Hepatic stellate cell (primary cell): ENCODE measurements around the gene SLAIN1.

ENCODE experiments used
- DNase-seq: peaks from one replicate; pipeline ENCODE4 v3.0.0; 2011; ENCODE audit warnings: low spot score

SLAIN1 gene

DNA sequence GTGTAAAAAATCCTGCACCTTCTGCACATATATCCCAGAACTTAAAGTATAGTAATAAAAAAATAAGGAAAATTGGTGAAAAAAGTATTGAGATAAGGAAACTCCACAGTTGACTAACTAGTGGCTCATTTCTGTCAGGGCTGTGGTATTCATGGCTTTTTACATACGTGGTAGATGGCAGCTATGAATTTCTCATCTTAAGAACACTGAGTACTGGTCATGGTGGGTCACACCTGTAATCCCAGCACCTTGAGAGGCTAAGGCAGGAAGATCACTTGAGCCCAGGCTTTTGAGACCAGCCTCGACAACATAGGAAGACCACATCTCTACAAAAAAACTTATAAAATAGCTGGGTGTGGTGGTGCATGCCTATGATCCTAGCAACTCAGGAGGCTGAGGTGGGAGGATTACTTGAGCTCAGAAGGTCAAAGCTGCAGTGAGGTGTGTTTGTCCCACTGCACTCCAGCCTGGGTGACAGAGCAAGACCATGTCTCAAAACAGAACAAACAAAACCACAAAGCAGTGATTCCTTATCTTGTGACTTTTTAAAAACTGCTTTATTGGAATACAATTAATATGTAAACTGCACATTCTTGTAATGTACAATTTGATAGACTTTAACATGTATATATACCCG is 16.8 kb downstream of the SLAIN1 start:
- DNase-seq, result no peak

DNA sequence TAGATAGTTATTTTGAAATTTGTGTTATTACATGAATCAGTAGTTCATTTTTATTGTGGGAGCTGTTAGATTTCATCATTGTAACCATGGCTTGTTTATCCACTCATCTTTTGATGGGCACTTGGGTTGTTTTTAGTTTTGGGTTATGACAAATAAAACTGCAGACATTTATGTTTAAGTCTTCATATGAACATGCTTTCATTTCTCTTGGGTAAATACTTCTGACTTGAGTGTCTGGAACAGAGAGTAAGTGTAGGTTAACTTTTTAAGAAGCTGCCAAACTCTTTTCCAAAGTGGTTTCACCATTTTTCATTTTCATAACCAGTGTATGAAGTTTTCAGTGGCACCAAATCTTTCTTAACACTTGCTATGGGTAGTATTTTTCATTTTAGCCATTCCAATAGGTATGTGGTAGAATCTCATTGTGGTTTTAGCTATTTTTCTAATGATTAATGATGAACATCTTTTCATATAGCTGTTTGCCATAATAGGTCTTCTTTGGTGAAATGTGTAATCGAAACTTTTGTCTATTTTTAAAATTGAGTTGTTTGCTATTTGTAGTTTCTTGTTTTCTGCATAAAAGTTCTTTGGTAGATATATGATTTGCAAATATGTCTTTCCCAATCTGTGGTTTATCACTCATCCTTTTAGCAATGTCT is 17.9 kb downstream of the SLAIN1 start:
- no peak for DNase-seq

DNA sequence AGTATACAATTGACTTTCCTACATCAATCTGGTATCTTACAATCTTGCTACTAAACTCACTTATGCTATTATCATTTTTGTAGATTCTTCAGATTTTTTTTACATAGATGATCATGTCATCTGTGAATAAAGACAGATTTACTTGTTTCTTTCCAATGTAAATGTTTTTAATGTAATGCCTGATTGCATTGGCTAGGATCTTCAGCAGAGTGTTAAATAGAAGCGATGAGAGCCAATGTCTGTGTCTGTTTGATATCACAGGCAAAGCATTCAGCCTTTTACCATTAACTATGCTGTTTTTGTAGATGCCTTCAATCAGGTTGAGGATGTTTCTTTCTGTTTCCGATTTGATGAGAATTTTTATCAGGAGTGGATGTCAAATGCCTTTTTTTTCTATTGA is 19.2 kb downstream of the SLAIN1 start:
- DNase-seq, result no peak

DNA sequence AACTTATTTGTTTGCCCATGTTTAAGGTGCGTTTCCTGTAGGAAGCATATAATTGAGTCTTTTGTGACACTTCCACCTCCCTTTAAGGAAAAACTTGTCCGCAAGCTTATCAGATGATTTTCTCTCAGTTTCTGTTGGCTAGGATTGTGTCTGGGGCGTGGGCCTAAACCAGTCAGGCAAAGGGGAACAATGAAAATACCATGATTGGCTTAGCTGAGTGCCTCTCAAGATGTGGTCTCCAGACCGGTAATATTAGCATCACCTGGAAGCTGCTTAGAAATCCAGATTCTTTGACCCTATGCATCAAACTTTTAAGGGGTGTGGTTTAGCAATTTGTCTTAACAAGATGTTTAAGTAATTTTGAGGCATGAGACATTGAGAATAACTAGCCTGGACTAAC is 20.0 kb downstream of the SLAIN1 start:
- DNase-seq, result no peak

DNA sequence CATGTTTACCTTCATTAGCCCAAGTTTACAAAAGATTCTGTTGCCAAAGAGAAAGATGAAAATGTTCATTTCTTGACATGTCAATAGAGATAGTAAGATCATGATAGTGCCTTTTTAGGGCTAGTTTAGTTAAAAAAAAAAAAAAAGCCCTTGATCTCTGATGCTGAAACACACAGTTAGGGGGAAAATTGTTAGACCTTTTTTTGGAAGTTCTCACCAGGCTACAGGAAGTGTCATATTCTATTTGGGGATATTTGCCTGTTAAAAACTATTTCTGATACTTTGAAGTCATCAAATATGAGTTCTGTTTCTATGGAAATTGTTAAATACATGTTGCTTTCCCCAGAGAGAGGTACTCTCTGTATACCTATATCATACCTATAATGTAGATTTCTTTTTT is 21.6 kb downstream of the SLAIN1 start:
- no peak for DNase-seq

DNA sequence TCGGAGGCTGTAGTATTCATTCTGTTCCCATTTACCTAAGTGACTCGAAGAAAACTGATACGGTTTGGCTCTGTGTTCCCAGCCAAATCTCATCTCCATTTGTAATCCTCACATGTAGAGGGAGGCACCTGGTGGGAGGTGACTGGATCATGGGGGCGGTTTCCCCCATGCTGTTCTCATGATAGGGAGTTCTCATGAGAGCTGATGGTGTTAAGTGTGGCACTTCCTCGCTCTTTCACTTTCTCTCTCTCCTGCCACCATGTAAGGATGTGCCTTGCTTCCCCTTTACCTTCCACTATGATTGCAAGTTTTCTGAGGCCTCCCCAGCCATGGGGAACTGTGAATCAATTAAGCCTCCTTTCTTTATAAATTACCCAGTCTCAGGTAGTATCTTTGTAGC is 23.5 kb downstream of the SLAIN1 start:
- DNase-seq, result no peak

DNA sequence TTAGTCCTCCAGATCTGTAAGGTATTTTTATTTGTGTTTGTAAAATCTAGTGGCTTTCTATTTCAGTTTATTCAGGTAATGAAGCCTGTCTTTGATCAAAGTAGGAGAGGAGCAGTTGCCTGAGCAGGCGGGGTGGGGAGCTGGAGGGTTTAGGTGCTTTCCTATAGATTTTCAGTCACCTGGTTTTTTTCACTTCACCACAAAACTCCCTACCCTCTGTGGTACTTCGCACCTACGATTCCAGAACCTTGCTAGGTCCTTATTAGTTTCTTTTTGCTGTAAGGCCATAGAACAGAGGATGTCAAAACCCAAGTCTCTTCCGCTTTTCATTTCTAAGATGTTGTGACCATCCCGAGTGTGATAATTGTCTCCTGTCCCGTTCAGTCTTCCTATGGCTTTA is 26.6 kb downstream of the SLAIN1 start:
- no peak for DNase-seq

DNA sequence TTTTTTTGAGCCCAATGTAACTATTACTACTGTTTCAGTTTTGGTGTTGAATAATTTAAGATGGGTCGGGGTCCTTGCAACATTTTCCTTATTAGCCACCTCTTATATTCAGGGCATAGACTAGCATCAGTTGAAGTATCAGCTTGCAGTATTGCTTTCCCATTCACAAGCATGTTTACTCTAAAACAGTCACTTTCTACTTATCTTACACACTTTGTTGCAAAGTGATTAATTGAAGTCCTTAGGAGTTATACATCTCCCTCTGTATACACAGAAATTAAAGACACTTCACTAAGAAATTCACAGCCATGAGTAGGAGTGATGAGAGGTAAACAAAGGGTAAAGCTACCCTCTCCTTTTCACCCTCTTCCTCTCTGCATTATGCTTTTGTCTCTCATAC is 27.6 kb downstream of the SLAIN1 start:
- DNase-seq, result no peak

DNA sequence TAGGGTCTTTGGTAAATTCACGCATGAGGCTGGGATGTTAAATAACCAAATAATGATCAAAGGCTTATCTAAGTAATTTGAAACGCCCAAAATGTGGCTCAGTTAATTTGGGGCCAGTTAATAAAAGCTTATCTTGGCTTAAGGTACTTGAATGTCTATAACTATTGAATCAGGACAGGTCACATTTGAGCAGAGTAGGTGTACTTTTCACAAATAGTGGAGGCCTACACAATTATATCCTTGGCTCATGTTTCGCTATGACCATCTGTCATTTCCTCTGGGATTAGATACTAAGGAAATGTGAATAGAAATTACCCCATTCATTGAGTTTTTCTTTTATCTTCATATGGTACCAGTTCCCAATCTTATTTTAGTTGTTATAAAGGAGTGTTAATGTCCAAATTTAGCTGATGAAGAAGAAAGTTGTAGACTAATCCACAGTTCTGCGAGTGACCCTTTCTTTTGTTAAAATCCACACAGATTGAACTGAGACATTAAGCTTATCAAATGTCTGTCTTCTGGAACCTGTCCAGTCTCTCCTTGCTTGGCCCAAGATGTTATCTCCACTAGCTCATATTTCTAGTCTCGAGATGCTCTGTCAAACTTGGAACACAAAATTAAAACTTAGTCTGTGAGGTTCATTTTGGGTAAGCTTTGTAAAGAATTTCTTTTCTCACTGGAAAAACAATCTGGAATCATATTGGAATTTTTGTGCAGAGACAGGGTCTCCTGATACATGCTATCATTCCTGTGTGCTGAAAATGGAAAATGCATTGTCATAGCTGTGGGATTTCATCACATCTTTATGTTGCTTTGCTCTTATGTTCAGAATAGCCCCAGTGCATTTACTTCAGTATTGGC is 31.0 kb downstream of the SLAIN1 start:
- DNase-seq, result no peak

DNA sequence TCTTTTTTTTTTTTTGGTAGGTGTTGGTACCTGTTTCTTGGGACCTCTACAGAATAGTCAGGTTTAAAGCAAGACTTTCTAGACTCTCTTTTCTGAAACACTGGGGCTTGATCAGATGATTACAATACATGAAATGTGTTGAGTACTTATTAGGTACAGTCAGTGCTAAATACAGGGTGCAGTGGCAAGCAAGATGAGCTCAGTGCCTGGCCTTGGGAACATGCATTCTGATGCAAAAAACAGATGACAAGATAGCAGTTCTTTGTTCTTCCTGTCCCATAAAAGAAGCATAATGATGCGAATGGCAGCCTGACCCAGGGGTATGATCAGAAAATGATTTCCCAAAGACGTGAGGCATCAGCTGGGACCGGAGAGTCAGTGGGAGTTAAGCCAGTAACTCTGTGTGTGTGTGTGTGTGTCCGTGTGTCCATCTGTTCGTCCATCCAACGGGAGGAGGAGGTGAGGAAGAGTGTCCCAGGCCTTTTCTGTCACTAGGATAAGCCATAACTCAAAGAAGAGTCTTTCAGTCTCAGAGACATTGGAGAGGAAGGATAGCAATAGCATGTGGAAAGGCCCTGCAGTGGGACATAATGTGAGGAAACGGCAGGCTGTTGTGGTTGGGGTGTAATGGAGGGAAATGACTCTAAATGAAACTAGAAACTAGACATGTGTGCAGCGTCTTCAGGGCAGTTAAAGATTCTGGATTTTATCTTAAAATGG is 32.2 kb downstream of the SLAIN1 start:
- DNase-seq, result no peak

DNA sequence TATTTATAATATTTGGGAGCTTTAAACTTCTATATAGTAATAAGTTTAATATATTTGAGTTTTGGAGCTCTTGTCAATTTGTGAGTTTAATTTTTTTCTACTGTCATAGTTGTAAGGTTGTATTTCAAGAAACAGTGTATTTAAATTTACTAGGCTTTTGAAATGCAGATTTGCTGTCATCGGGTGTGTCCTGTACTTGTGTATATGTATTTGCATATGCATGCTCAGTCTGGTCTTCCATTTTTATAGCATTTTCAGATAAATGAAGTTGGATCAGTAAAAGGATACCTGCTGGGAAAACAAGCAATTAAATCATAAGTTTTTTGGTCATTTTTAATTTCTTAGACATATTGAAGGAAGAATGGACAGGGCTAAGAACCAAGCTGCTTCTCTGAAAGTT is 33.1 kb downstream of the SLAIN1 start:
- no peak for DNase-seq

DNA sequence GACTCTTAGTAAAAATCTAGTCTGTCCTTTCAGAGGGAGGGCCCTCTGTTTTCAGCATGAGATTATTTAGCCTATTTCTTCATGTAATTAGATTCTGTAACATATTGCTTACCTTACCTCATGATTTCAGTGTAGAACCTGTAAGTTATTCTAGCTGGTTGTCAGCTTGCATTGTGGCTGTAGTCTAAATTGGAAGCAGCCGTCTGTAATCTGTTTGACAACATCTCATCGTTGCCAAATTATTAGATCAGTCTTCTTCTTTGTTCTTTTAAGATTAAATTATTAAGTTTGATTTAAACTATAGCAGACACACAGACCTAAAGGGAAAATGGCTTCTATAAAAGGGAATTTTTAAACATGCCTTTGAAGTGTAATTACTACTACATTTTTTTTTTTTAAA is 34.8 kb downstream of the SLAIN1 start:
- DNase-seq, result no peak

DNA sequence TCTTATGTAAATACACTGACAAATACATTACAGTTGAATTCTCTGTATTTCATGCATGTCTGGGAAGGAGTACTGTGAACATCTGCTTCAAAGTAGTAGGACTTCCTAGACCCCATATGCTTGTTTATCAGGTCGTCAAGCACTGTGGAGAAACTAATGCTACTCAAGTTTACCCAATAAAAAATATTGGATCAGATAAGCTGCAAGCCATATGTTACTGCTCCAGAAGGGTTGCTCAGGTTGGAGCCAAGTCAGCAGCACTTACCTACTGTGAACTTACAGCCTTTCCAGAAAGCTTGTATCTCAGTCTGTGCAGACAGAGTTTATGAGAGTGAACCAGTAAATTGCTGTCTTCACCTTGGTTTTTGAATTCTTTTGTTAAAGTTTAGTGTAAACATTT is 36.2 kb downstream of the SLAIN1 start:
- DNase-seq, result no peak

DNA sequence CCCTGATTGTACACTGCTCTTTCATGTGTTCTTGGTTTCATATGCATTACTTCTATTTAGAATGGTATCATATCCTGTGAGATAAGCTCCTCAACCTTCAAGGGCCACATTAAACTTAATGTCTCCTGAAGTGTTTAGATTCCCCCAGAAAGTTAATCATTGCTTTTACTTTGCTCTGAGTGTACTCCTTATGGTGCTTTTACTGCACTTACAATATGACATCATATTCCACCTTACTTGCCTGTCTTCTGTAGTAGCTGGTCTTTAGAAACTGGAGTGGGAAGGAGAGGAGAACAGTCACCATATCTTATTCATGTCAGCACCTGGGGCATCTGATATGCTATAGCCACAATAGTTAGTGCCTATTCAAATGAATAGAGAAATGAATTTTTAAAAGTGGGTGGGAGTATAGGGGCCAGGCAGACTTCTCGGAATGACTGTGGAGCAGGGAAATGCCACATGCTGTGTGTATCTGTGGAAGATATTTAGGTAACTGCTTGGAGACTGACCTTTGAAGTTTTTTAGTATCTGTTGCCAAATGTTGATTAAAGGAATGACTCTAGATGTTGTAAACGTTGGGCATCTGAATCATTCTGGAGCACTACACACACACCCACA is 40.2 kb downstream of the SLAIN1 start:
- no peak for DNase-seq

DNA sequence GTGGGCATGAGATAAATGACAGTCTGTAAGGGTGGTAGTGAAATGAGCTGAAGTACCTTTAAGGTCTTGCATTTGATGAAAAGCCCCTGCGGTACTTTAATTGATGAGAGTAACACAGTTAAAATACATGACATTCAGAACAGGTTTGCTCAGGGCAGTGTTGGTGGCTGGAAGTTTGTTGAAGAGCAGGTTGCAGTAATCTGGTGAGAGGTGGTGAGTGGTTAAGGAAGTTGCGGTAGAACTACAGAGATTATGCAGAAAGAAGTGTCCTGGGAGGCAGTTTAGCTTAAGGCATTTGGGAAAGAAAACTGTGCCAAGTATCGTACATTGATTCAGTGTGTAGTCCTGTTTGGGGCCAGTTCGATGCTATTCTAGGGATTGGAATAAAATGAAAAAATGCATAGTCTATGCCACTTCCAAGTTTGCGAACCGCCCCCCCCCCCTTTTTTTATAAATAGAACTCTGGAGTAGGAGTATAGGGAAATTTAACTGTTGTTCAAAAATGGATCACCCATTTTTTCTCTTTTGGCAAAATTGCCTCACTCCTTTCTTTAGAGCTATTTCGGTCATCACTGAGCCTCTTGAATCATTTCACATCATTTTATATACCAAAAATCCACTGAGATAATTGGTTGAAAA is 42.7 kb downstream of the SLAIN1 start:
- DNase-seq, result no peak

DNA sequence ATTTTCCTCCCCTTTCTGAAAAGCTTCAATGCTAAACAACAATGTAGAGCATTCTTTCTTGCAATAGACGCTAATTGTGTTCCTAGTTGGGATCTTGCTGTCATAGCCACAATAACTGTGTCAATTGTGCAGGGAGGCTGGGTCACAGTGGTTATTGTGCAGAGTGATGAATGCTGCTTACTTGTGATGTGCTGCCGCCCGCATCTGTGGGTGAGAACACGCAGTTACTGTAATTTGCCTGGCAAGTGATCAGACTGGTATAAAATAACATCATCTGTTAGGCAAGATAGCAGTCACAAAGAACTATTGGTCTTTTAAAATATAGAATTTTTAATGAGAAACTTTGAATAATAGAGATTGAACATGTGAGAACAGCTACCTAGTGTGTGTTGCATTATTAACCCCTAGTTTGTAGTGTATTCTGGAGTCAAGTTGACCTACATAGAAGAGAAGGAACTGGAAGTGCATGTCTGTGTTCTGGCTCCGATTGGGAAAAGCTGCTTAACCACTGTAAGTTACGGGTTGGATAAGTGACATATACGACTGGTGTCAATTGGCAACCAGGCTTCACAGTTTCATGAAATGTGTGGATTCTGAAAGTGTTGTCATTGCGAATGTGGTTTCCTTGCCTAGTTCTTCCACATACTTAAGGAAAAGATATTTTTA is 43.6 kb downstream of the SLAIN1 start:
- DNase-seq, result no peak

DNA sequence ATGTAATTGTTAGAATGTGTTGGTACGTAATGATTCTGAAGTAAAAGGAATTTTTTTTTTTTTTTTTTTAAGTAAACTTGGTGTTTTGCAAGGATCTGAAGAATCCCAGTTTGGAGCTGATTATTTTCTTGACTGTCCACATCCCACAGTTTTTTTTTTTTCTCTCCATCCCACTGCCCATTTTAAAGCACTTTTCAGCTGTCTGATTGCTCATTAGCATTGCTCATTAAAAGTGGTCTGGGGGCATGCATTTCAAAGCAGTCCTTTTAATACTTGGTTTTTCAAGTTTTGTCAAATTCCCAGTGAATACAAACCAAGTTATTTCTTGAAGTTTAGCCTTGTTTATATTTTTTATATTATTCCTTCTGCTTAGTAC is 44.1 kb downstream of the SLAIN1 start:
- DNase-seq, result no peak

DNA sequence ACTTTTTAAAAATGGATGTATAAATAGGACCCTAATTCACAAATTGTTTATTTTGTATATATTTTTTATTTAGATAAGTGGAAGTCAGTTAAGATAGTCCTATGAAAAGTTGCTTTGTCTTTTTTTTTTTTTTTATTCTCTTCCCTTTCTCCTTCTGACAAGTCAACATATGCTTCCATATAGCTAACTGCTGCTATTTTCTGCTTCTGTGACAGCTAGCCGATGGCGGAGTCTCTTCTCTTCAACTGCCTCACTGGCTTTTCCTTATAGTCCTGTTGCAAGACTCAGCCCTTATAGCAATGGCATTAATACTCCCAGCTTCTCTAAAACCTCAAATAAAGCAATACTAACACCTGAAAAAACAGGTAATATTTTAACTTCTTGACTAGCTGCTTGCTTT is 45.3 kb downstream of the SLAIN1 start:
- DNase-seq, result no peak

DNA sequence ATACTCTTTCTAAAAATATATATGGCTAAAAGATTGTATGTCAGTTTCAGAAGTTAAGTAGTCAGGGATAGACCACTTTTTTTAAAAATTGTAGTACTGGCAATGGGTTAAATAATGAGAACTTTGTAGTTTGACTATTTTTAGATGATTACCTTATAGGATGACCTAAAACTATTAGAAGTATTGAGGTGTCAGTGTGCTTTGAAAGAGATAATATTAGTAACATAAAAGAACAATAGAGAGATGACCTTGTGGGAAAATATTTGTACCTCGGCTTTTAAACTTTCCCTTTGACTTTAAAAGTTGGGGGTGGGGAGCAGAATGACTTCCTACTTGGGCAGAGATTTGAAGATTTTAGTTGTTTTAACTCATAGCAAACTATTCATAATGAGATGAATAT is 48.3 kb downstream of the SLAIN1 start:
- DNase-seq, result no peak

DNA sequence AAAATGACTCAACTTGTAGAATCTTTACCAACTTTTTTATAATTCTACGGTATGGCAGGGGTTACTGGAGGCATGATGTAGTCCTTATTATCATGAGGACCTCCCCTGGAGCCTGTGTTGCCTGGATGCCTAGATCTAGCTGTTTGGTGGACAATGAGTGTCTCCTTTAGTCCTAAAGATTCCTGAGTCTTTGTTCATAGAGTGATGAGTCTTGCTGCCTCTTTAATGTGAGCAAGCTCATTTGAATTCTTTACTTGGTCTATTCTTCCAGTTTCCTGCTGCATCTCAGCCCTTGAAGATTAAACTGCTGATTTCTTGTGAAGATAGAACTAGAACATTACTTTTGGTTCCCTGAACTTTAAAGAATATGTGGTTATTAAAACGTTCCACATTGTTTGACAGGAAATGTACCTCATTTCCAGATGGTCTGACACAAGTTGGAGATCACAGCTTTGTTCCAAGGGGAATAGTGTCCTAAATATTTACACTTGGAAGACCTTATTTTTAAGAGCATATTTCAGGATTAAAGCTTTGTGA is 51.9 kb downstream of the SLAIN1 start:
- no peak for DNase-seq
